OCI-LY3 (cell line): ENCODE data around the gene RAPGEF2.

Experiments used
- CTCF ChIP-seq: fragments of 200-600, 300-600 bp; sonication (generic); IDR thresholded peaks from 2 replicates; pipeline ENCODE4 v1.5.1; 2014; ENCODE audit warnings: antibody characterized with exemption, low read length, low read depth
- EZH2phosphoT487 ChIP-seq: fragments of 200-600 bp; shearing (Covaris generic); IDR thresholded peaks from 2 replicates; pipeline ENCODE4 v1.6.1; 2018; ENCODE audit warnings: antibody characterized with exemption, mixed run types, low read depth

GRCh38 chr4:159370286-159370685 lies 267.4 kb downstream of the RAPGEF2 start:
- TF ChIP-seq CTCF: no peak
- no peak for TF ChIP-seq EZH2phosphoT487
